Liver (tissue), 9 donors: Measurements from ENCODE around the gene ANO4. TPM values are rescaled to one million over a fixed set of nuclear protein-coding genes. Genes with fewer than 3 reads are reported as not detected.

Experiments used
- DNase-seq: peaks from one replicate; pipeline ENCODE4 v3.0.0-alpha.2; 2017; ENCODE audit warnings: low spot score
- H3K27ac ChIP-seq, 2 donors: one replicate each; pipeline ENCODE4 v1.7.0; 2013; ENCODE audit warnings: inconsistent platforms in 2 of 2, low read length in 2 of 2, control low read depth in 1 of 2, low read depth in 1 of 2, mild to moderate bottlenecking in 1 of 2
- H3K27me3 ChIP-seq, 4 donors: one replicate each; pipeline versions ENCODE4 v1.6.1 to v1.7.0; 2013; ENCODE audit warnings: low read length in 3 of 4, inconsistent platforms in 1 of 4, mild to moderate bottlenecking in 1 of 4, moderate library complexity in 1 of 4; ENCODE audit not compliant: control insufficient read depth in 4 of 4, insufficient read depth in 4 of 4
- H3K36me3 ChIP-seq, 4 donors: one replicate each; pipeline versions ENCODE4 v1.6.1 to v1.7.0; 2013; ENCODE audit warnings: low read length in 3 of 4, mild to moderate bottlenecking in 3 of 4, low read depth in 1 of 4, moderate library complexity in 1 of 4; ENCODE audit not compliant: control insufficient read depth in 4 of 4, insufficient read depth in 3 of 4
- H3K4me1 ChIP-seq, 4 donors: one replicate each; pipeline versions ENCODE4 v1.6.1 to v1.7.0; 2013; ENCODE audit warnings: low read length in 3 of 4, mild to moderate bottlenecking in 3 of 4, moderate library complexity in 1 of 4; ENCODE audit not compliant: control insufficient read depth in 4 of 4, insufficient read depth in 4 of 4
- H3K4me3 ChIP-seq, 3 donors: one replicate each; pipeline versions ENCODE4 v1.6.1 to v1.7.0; 2013; ENCODE audit warnings: low read length in 3 of 3, control low read depth in 1 of 3, low read depth in 1 of 3, mild to moderate bottlenecking in 1 of 3
- H3K9ac ChIP-seq, 2 donors: one replicate each; pipeline ENCODE4 v1.7.0; 2013; ENCODE audit warnings: low read length in 2 of 2, mild to moderate bottlenecking in 2 of 2, moderate library complexity in 2 of 2, control low read depth in 1 of 2, low read depth in 1 of 2
- H3K9me3 ChIP-seq, 4 donors: one replicate each; pipeline versions ENCODE4 v1.6.1 to v1.7.0; 2013; ENCODE audit warnings: low read length in 3 of 4; ENCODE audit not compliant: control insufficient read depth in 4 of 4
- EGR1 ChIP-seq, 2 donors: IDR thresholded peaks; 2 replicates each; pipeline ENCODE4 v1.6.1; 2016 to 2018; ENCODE audit warnings: antibody characterized with exemption in 2 of 2, low read depth in 2 of 2
- FOXA1 ChIP-seq: IDR thresholded peaks from 2 replicates; pipeline ENCODE4 v1.6.1; 2016; ENCODE audit warnings: antibody characterized with exemption
- FOXA2 ChIP-seq: IDR thresholded peaks from 2 replicates; pipeline ENCODE4 v1.6.1; 2016; ENCODE audit warnings: antibody characterized with exemption
- HNF4A ChIP-seq, 2 donors: conservative IDR thresholded peaks; 2 replicates each; pipeline ENCODE4 v1.6.1; 2016; ENCODE audit warnings: antibody characterized with exemption in 2 of 2, mild to moderate bottlenecking in 2 of 2
- NR2F2 ChIP-seq: IDR thresholded peaks from 2 replicates; pipeline ENCODE4 v1.6.1; 2016; ENCODE audit warnings: antibody characterized with exemption
- RAD21 ChIP-seq, 2 donors: IDR thresholded peaks; 2 replicates each; pipeline ENCODE4 v1.6.1; 2016; ENCODE audit warnings: antibody characterized with exemption in 2 of 2, mild to moderate bottlenecking in 2 of 2
- RXRA ChIP-seq, 2 donors: IDR thresholded peaks; 2 replicates each; pipeline ENCODE4 v1.6.1; 2017 to 2018; ENCODE audit warnings: antibody characterized with exemption in 2 of 2, mild to moderate bottlenecking in 1 of 2
- SP1 ChIP-seq: IDR thresholded peaks from 2 replicates; pipeline ENCODE4 v1.6.1; 2018; ENCODE audit warnings: antibody characterized with exemption, mild to moderate bottlenecking
- TAF1 ChIP-seq: conservative IDR thresholded peaks from 2 replicates; pipeline ENCODE4 v1.6.1; 2016; ENCODE audit warnings: antibody characterized with exemption, mild to moderate bottlenecking
- WGBS: extraction: QIAGEN DNeasy Blood & Tissue Kit; methylation state at CpG from one replicate; pipeline ENCODE4 v1.1.7; 2013; 5-methylcytosine and 5-hydroxymethylcytosine counted together
- polyA plus RNA-seq, 2 donors: library from polyadenylated mRNA; stranded (reverse) in 1 of 2; unstranded in 1 of 2; fragments of 200-250 nt in 1 of 2; fragments of >200 nt in 1 of 2; fragmentation: Nextera tagmentation in 1 of 2; extraction: Ambion mirVana in 1 of 2; gene quantifications; one replicate each; pipeline versions ENCODE4 v1.2.1 to v1.2.3, GENCODE V29; 2013 to 2015
- total RNA-seq, 2 donors: library from RNA; depleted of rRNA; stranded (reverse); fragments of >200 nt; gene quantifications; one replicate each; pipeline ENCODE4 v1.2.3, GENCODE V29; 2014
- TF ChIP-seq, protein P1 (sequence below): IDR thresholded peaks from 2 replicates; pipeline ENCODE4 v1.6.1; 2016; ENCODE audit warnings: antibody characterized with exemption, mild to moderate bottlenecking
- TF ChIP-seq, protein P2 (sequence below): IDR thresholded peaks from 2 replicates; pipeline ENCODE4 v1.6.1; 2016; ENCODE audit warnings: antibody characterized with exemption
- donor health status: healthy.
- donor health status: healthy.
- donor health status: healthy.
- donor health status: healthy.
- donor health status: healthy.

ANO4 gene
- total and polyA plus RNA-seq, 4 donors, result 0.08 to 2.2 (median 0.17) TPM; not detected in 1

DNA sequence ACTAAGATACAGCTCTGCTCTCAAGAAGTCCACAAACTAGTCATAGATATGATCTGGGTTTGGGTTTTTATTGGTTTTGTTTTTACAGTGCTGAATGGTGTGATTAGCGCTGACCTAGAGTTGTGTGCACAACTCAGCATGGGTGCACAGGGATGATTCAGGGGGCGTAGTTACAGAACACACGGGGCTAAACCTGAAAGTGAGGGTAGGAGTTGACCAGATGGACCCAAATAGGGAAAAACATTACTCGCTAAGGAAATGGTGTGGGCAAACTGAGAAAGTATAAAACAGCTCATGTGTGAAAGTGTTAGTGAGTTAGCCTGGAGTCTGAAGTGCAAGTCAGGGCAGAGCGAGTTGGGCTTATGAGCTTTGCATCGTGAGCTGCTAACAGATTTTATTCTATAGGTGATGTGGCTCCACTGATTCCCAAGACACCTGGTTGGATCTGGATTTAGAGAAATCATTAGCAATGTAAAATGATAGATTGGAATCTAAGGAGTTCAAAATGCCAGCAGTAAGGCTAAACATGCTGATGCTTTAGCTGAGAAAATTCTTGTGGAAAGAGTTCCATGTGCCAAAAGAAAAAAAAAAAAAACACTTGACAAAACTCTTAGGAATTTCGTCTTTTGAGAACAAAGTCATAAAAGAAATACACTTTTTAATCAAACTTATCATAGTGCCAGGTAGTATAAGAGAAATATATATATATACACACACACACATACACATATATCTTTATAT is 280.5 kb downstream of the ANO4 start:
- no peak for DNase-seq
- TF ChIP-seq SP1 (no peak), FOXA2 (no peak), RAD21 (IDR thresholded peaks at IDR 0.05) (no peak), TAF1 (no peak), HNF4A (conservative IDR thresholded peaks at IDR 0.05) (no peak), FOXA1 (no peak), RXRA (IDR thresholded peaks at IDR 0.05) (no peak)
- TF ChIP-seq, protein P1, sequence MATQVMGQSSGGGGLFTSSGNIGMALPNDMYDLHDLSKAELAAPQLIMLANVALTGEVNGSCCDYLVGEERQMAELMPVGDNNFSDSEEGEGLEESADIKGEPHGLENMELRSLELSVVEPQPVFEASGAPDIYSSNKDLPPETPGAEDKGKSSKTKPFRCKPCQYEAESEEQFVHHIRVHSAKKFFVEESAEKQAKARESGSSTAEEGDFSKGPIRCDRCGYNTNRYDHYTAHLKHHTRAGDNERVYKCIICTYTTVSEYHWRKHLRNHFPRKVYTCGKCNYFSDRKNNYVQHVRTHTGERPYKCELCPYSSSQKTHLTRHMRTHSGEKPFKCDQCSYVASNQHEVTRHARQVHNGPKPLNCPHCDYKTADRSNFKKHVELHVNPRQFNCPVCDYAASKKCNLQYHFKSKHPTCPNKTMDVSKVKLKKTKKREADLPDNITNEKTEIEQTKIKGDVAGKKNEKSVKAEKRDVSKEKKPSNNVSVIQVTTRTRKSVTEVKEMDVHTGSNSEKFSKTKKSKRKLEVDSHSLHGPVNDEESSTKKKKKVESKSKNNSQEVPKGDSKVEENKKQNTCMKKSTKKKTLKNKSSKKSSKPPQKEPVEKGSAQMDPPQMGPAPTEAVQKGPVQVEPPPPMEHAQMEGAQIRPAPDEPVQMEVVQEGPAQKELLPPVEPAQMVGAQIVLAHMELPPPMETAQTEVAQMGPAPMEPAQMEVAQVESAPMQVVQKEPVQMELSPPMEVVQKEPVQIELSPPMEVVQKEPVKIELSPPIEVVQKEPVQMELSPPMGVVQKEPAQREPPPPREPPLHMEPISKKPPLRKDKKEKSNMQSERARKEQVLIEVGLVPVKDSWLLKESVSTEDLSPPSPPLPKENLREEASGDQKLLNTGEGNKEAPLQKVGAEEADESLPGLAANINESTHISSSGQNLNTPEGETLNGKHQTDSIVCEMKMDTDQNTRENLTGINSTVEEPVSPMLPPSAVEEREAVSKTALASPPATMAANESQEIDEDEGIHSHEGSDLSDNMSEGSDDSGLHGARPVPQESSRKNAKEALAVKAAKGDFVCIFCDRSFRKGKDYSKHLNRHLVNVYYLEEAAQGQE, result no peak
- TF ChIP-seq, protein P2, sequence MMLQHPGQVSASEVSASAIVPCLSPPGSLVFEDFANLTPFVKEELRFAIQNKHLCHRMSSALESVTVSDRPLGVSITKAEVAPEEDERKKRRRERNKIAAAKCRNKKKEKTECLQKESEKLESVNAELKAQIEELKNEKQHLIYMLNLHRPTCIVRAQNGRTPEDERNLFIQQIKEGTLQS, result no peak
- Histone ChIP-seq H3K4me3 (no peak overlapping the region), H3K27me3 (no peaks in the 10 kb centered on the region), H3K9ac (no peak overlapping the region), H3K27ac (no peak overlapping the region), H3K4me1 (no peaks in the 10 kb centered on the region), H3K36me3 (no peaks in the 10 kb centered on the region), H3K9me3 (no peaks in the 10 kb centered on the region)
- 55% methylated on average over 7 of the region's 7 CpGs for WGBS

DNA sequence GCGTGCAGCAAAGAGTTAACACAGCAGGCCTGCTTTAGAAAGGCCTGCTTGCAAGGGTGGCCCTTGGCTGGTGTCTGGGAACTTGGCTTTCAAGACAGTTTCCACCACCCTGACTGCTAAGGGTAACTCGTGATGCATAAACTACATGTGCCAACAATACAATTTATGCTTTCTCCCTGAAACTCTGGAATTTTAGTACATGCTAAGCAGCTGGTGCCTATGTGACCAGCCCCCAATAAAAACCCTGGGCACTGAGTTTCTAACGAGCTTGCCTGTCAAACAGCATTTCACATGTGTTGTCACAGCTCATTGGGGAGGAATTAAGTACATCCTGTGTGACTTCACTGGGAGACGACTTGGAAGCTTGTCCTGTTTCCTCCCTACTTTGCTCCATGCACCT is 282.3 kb downstream of the ANO4 start:
- Histone ChIP-seq H3K9ac (no peak overlapping the region), H3K27me3 (no peaks in the 10 kb centered on the region), H3K4me1 (no peaks in the 10 kb centered on the region), H3K9me3 (peaks cover 0 to 5% (median 1%) of the 10 kb centered on the region in 4 donors), H3K27ac (no peak overlapping the region), H3K36me3 (no peaks in the 10 kb centered on the region), H3K4me3 (no peak overlapping the region)
- TF ChIP-seq EGR1 (IDR thresholded peaks at IDR 0.05; ENCODE audit: low read depth in 2 of 2) (no peak), HNF4A (conservative IDR thresholded peaks at IDR 0.05) (no peak), FOXA1 (no peak), RAD21 (IDR thresholded peaks at IDR 0.05) (no peak), RXRA (IDR thresholded peaks at IDR 0.05) (no peak), FOXA2 (no peak), NR2F2 (no peak)
- TF ChIP-seq, protein P2, result no peak
- TF ChIP-seq, protein P1, result no peak
- WGBS, result 41% methylated on average over 4 of the region's 4 CpGs
- no peak for DNase-seq
